Islet of Langerhans (tissue), 1 donor: ENCODE data around the gene GYPC.
"Not testable (repeated sequence)": the region's sequence is repeated elsewhere in the genome, so short reads cannot be mapped to it uniquely, and the experiment has no call there.

ENCODE experiments used
- FAIRE-seq: peaks from one replicate; lab custom pipeline; 2011; peaks lifted over from hg19 to GRCh38; lab: Jason Lieb, UNC

The GYPC gene

GRCh38 chr2:126671488-126671887, 15.5 kb downstream of the GYPC start:
- FAIRE-seq: no peak

GRCh38 chr2:126672980-126673605, 17.1 kb downstream of the GYPC start:
- no peak for FAIRE-seq

- no peak for FAIRE-seq
Observed at GRCh38 chr2:126674075-126674744, 18.3 kb downstream of the GYPC start.

GRCh38 chr2:126675637-126676036, 19.7 kb downstream of the GYPC start:
- FAIRE-seq: no peak

GRCh38 chr2:126676221-126677175, 20.5 kb downstream of the GYPC start:
- no peak for FAIRE-seq

GRCh38 chr2:126677176-126677538, 21.2 kb downstream of the GYPC start:
- no peak for FAIRE-seq

GRCh38 chr2:126678269-126679065, 22.5 kb downstream of the GYPC start:
- FAIRE-seq: no peak

- FAIRE-seq: no peak
Observed at GRCh38 chr2:126679094-126679713, 23.2 kb downstream of the GYPC start.

- FAIRE-seq: no peak
Observed at GRCh38 chr2:126681505-126681904, 25.5 kb downstream of the GYPC start.

- no peak for FAIRE-seq
Observed at GRCh38 chr2:126685629-126686028, 29.7 kb downstream of the GYPC start.

- FAIRE-seq: no peak
Observed at GRCh38 chr2:126686286-126686685, 30.3 kb downstream of the GYPC start.

- no peak for FAIRE-seq
Observed at GRCh38 chr2:126686841-126687485, 31.0 kb downstream of the GYPC start.

- FAIRE-seq: no peak
Observed at GRCh38 chr2:126687503-126687902, 31.5 kb downstream of the GYPC start.

GRCh38 chr2:126688594-126688993, 32.6 kb downstream of the GYPC start:
- not testable (repeated sequence) for FAIRE-seq

- not testable (repeated sequence) for FAIRE-seq
Observed at GRCh38 chr2:126692241-126692640, 36.3 kb downstream of the GYPC start.

- not testable (repeated sequence) for FAIRE-seq
Observed at GRCh38 chr2:126692934-126693592, 37.1 kb downstream of the GYPC start.

GRCh38 chr2:126696644-126697520, 40.9 kb downstream of the GYPC start:
- no peak for FAIRE-seq

GRCh38 chr2:126698376-126698775, 42.4 kb downstream of the GYPC start:
- FAIRE-seq: no peak

- FAIRE-seq: no peak
Observed at GRCh38 chr2:126699018-126699417, 43.1 kb downstream of the GYPC start.
